HPDE6-E6E7 (cell line): ENCODE data around the gene MIPOL1.
A peak's percentile ranks its signal among the peaks of the same experiment; 100 is the strongest.
"Not testable (repeated sequence)": the region's sequence is repeated elsewhere in the genome, so short reads cannot be mapped to it uniquely, and the experiment has no call there.

Experiments
- DNase-seq: peaks from one replicate; pipeline ENCODE4 v3.0.0; 2011; ENCODE audit warnings: missing footprints; ENCODE audit errors: extremely low spot score

MIPOL1 gene

GRCh38 chr14:37285220-37285619 lies 87.5 kb downstream of the MIPOL1 start:
- no peak for DNase-seq

GRCh38 chr14:37289688-37290087 lies 92.0 kb downstream of the MIPOL1 start:
- DNase-seq: no peak

- DNase-seq: not testable (repeated sequence)
Measured at GRCh38 chr14:37295262-37295661, 97.5 kb downstream of the MIPOL1 start.

GRCh38 chr14:37311252-37311651 lies 113.5 kb downstream of the MIPOL1 start:
- DNase-seq: no peak

- peak; percentile 1 for DNase-seq
Measured at GRCh38 chr14:37318938-37319337, 121.2 kb downstream of the MIPOL1 start.

GRCh38 chr14:37320106-37320505 lies 122.4 kb downstream of the MIPOL1 start:
- DNase-seq: no peak

- no peak for DNase-seq
Measured at GRCh38 chr14:37325332-37325731, 127.6 kb downstream of the MIPOL1 start.

- no peak for DNase-seq
Measured at GRCh38 chr14:37326434-37326833, 128.7 kb downstream of the MIPOL1 start.

- not testable (repeated sequence) for DNase-seq
Measured at GRCh38 chr14:37327933-37328332, 130.2 kb downstream of the MIPOL1 start.

- no peak for DNase-seq
Measured at GRCh38 chr14:37328673-37329072, 130.9 kb downstream of the MIPOL1 start.

- DNase-seq: no peak
Measured at GRCh38 chr14:37329189-37330001, 131.7 kb downstream of the MIPOL1 start.

- DNase-seq: no peak
Measured at GRCh38 chr14:37330910-37331309, 133.2 kb downstream of the MIPOL1 start.

GRCh38 chr14:37340353-37340752 lies 142.6 kb downstream of the MIPOL1 start:
- DNase-seq: no peak

- DNase-seq: no peak
Measured at GRCh38 chr14:37343307-37344094, 145.8 kb downstream of the MIPOL1 start.

GRCh38 chr14:37363661-37364060 lies 165.9 kb downstream of the MIPOL1 start:
- DNase-seq: no peak

- DNase-seq: no peak
Measured at GRCh38 chr14:37369425-37369824, 171.7 kb downstream of the MIPOL1 start.

- no peak for DNase-seq
Measured at GRCh38 chr14:37375566-37375965, 177.8 kb downstream of the MIPOL1 start.

- DNase-seq: no peak
Measured at GRCh38 chr14:37376944-37377609, 179.3 kb downstream of the MIPOL1 start.

GRCh38 chr14:37384870-37385596 lies 187.3 kb downstream of the MIPOL1 start:
- no peak for DNase-seq

GRCh38 chr14:37397157-37397940 lies 199.6 kb downstream of the MIPOL1 start:
- not testable (repeated sequence) for DNase-seq

- DNase-seq: no peak
Measured at GRCh38 chr14:37397941-37398215, 200.1 kb downstream of the MIPOL1 start.
